Measurements from ENCODE around the gene TBC1D13.
"Not testable (repeated sequence)": the region's sequence is repeated elsewhere in the genome, so short reads cannot be mapped to it uniquely, and the experiment has no call there.

Gene TBC1D13, protein sequence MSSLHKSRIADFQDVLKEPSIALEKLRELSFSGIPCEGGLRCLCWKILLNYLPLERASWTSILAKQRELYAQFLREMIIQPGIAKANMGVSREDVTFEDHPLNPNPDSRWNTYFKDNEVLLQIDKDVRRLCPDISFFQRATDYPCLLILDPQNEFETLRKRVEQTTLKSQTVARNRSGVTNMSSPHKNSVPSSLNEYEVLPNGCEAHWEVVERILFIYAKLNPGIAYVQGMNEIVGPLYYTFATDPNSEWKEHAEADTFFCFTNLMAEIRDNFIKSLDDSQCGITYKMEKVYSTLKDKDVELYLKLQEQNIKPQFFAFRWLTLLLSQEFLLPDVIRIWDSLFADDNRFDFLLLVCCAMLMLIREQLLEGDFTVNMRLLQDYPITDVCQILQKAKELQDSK

GRCh38 chr9:128786681-128787601, at the start of gene TBC1D13:
Gene TBC1D13 (plus strand): TSS chr9:128787253. CDS start chr9:128787354, 101 bp downstream.
- in situ Hi-C loops (cut with MboI; ENCODE audit: low sequenced_read_pairs), result no loop called here

DNA sequence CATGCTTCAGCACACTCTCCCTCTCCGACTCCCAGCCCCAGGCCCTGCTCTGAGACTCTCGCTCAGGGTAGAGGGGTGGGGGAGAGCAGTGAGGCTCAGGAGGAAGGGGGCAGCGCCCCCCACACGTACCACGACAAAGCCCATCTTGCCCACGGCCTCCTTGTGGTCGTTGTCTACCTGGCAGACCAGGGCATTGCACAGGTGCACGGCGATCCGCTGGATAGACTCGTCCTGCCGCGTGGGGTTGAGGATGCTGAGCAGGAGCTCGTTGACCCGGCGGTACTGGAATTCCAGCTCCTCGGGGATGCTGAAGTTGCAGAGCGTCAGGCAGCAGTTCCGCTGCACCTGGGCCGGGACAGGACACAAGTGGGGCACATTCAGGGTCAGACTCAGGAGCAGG, 44.7 kb upstream of the TBC1D13 start:
- in situ Hi-C loops (cut with MboI; ENCODE audit: low sequenced_read_pairs), result loop anchor here (25.0 kb wide), 1 partner anchor 195 kb away; the partner anchor contains the start of genes DOLK and NUP188

DNA sequence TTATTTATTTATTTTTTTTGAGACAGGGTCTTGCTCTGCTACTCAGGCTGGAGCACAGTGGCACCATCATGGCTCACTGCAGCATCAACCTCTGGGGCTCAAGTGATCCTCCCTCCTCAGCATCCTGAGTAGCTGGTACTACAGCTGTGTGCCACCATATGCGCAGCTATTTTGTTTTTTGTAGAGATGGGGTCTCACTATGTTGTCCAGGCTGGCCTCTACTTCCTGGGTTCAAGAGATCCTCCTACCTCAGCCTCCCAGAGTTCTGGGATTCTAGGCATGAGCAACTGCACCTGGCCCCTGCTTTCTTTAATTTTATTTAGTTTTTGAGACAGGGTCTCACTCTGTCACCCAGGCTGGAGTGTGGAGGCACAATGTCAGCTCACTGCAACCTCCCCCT, 43.6 kb upstream of the TBC1D13 start:
- in situ Hi-C loops (cut with MboI; ENCODE audit: low sequenced_read_pairs), result loop anchor here (25.0 kb wide), 1 partner anchor 194 kb away; the partner anchor contains the start of genes DOLK and NUP188

DNA sequence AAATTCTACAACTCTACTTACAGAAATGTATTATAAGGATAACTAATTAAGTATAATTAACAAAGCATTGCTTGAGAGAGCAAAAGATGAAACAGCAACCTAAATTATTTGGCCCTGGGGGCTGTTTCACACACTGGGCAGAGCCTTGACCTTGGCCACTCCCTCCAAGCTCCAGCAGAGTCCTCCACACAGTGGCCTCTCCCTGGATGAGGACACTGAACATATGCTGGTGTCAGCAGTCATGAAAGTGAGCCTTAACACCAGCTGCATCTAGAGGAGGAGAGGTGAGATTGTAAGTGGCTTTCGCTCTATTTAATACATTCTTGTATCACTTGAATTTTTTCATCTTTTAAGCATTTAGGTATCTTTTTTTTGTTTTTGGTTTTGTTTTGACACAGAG, 39.8 kb upstream of the TBC1D13 start:
- in situ Hi-C loops (cut with MboI; ENCODE audit: low sequenced_read_pairs), result loop anchor here (25.0 kb wide), 1 partner anchor 190 kb away; the partner anchor contains the start of genes DOLK and NUP188

- in situ Hi-C loops (cut with MboI; ENCODE audit: low sequenced_read_pairs), result no loop called here
Observed at GRCh38 chr9:128750926-128751595, 36.0 kb upstream of the TBC1D13 start.

GRCh38 chr9:128753627-128754026, 33.4 kb upstream of the TBC1D13 start:
- in situ Hi-C loops (cut with MboI; ENCODE audit: low sequenced_read_pairs), result no loop called here

- in situ Hi-C loops (cut with MboI; ENCODE audit: low sequenced_read_pairs), result no loop called here
Observed at GRCh38 chr9:128757602-128758001, 29.5 kb upstream of the TBC1D13 start.

DNA sequence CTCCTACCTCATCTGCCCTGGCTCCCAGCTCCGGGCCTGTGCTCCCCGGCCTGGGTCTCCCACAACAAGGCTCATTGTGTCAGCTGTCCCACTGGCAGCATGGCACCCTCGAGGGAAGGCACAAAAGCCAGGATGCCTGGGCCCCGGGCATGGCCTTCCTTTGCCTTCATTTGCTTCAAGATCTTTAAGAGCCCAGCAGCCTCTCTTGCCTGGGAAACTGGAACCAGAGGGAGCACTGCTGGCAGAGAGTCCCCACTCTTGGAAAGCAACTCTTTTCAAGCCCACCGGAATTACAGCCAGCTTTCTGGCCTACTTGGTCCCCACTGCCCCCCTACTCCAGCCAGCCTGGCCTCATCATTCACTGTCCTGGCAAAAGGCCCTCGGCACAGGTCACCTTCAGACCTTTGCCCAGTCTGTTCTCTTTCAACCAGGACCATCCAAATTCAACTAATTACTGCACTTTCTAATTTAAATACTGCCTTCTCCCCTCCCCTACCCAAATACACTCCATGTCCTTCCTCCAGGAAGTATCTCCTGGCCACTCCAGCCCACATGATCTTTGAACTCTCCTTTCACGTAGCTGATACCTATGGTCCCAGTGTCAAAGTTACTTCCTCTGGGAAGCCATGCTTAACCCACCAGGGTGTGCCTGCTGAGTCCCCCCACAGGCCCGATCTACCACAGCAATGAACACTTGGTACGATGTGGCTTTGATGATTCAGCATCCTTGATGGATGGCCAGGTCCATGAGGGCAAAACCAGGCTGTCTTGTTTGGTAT, 24.2 kb upstream of the TBC1D13 start:
- in situ Hi-C loops (cut with MboI; ENCODE audit: low sequenced_read_pairs), result no loop called here

DNA sequence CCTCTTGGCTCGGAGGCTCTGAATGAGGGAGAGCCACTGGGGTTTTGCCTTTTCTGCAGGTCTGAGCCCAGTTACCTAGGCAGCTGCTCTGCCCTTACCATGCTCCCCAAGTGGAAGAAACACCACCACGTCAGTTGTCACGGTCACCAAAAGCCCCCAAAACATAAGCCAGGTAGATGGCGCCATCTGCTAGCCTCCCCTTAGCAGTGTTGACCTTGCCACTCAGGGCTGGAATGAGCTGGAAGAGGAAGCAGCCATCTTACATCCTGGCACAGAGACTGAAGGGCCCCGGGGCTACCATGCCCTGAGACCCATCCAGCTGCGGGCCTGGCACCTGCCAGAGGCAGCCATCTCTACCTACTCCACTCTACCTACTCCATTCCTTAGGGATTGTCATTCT, 22.7 kb upstream of the TBC1D13 start:
- in situ Hi-C loops (cut with MboI; ENCODE audit: low sequenced_read_pairs), result no loop called here

DNA sequence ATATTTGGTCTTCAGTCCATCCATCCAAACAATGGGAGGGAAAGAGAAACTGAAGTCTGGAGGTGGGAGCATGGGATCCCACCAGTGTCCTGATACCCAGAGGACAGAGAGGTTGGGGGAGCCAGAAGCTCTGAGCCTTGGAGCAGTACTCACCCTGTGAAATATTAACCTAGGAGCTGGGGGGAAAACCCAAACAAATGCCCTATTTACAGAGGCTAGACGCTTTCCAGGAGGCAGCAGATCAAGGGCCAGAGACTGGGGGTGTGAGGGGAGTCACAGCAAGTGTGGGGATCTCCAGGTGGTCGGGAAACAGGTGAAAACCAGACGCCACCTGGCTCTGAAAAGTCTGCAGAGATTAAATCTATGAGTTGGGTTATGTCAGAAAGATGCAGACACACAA, 21.6 kb upstream of the TBC1D13 start:
- in situ Hi-C loops (cut with MboI; ENCODE audit: low sequenced_read_pairs), result no loop called here

- in situ Hi-C loops (cut with MboI; ENCODE audit: low sequenced_read_pairs), result no loop called here
Observed at GRCh38 chr9:128768606-128769005, 18.4 kb upstream of the TBC1D13 start.

GRCh38 chr9:128770286-128771030, 16.6 kb upstream of the TBC1D13 start:
- in situ Hi-C loops (cut with MboI; ENCODE audit: low sequenced_read_pairs), result no loop called here

- in situ Hi-C loops (cut with MboI; ENCODE audit: low sequenced_read_pairs), result no loop called here
Observed at GRCh38 chr9:128771094-128771721, 15.8 kb upstream of the TBC1D13 start.

- in situ Hi-C loops (cut with MboI; ENCODE audit: low sequenced_read_pairs), result no loop called here
Observed at GRCh38 chr9:128771745-128772519, 15.1 kb upstream of the TBC1D13 start, which contains the start of gene ZER1. Gene ZER1 (minus strand): TSS chr9:128771927. CDS start chr9:128755565, 16,362 bp downstream.

GRCh38 chr9:128773049-128773448, 14.0 kb upstream of the TBC1D13 start:
- in situ Hi-C loops (cut with MboI; ENCODE audit: low sequenced_read_pairs), result no loop called here

DNA sequence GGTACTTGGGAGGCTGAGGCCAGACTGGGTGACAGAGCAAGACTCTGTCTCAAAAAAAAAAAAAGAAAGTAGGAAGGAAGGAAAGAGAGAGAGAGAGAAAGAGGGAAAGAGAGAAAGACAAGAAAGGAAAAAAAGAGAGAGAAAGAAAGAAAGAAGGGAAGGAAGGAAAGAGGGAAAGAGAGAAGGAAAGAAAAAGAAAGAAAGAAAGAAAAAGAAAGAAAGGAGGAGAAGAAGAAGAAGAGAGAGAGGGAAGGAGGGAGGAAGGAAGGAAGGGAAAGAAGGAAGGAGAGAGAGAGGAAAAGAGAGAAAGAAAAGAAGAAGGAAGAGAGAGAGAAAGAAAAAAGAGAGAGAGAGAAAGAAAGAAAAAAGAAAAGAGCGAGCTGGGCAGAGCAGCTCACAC, 12.2 kb upstream of the TBC1D13 start:
- in situ Hi-C loops (cut with MboI; ENCODE audit: low sequenced_read_pairs), result no loop called here

- in situ Hi-C loops (cut with MboI; ENCODE audit: low sequenced_read_pairs), result not testable (repeated sequence)
Observed at GRCh38 chr9:128780093-128780492, 7.0 kb upstream of the TBC1D13 start.
